RWPE2 (cell line): ENCODE measurements around the gene GINS3.
"Not testable (repeated sequence)": the region's sequence is repeated elsewhere in the genome, so short reads cannot be mapped to it uniquely, and the experiment has no call there.

Experiments
- ATAC-seq: fragments of 200-7000 bp; cut with Tn5 transposase; 3 replicates; pipeline ENCODE4 v1.9.1; 2021; ENCODE audit warnings: low read depth
- DNase-seq: peaks from one replicate; pipeline ENCODE4 v3.0.0-alpha.2; 2020; ENCODE audit warnings: low spot score
- H3K27ac ChIP-seq: fragments of 450-650 bp; 2 replicates; pipeline ENCODE4 v1.5.1; 2017; ENCODE audit warnings: mild to moderate bottlenecking; ENCODE audit not compliant: poor library complexity, severe bottlenecking
- H3K27me3 ChIP-seq: fragments of 250-450 bp; sonication (Bioruptor Pico); 2 replicates; pipeline ENCODE4 v1.5.1; 2021; ENCODE audit warnings: mild to moderate bottlenecking, moderate library complexity; ENCODE audit not compliant: insufficient read depth, poor library complexity, severe bottlenecking
- H3K36me3 ChIP-seq: fragments of 250-450 bp; sonication (Bioruptor Pico); 2 replicates; pipeline ENCODE4 v1.5.1; 2020; ENCODE audit warnings: low read depth, mild to moderate bottlenecking, moderate library complexity
- H3K4me1 ChIP-seq: fragments of 250-450 bp; sonication (Bioruptor Pico); 2 replicates; pipeline ENCODE4 v1.5.1; 2021; ENCODE audit warnings: mild to moderate bottlenecking, moderate library complexity; ENCODE audit not compliant: insufficient read depth, poor library complexity, severe bottlenecking
- H3K4me3 ChIP-seq: fragments of 250-450 bp; sonication (Bioruptor Pico); 2 replicates; pipeline ENCODE4 v1.5.1; 2021; ENCODE audit warnings: mild to moderate bottlenecking, moderate library complexity; ENCODE audit not compliant: severe bottlenecking
- H3K9me3 ChIP-seq: fragments of 250-450 bp; sonication (Bioruptor Pico); 2 replicates; pipeline ENCODE4 v1.5.1; 2021; ENCODE audit warnings: mild to moderate bottlenecking, moderate library complexity; ENCODE audit not compliant: severe bottlenecking
- CTCF ChIP-seq: fragments of 450-650 bp; IDR thresholded peaks from one replicate; pipeline ENCODE4 v1.5.1; 2017; ENCODE audit warnings: mild to moderate bottlenecking, moderate library complexity; ENCODE audit not compliant: poor library complexity, severe bottlenecking

The GINS3 gene

GRCh38 chr16:58385218-58385773, 7.0 kb upstream of the GINS3 start:
- H3K4me1 ChIP-seq = no peaks in the 10 kb centered on the region
- H3K9me3 ChIP-seq = no peaks in the 10 kb centered on the region
- H3K27me3 ChIP-seq = no peaks in the 10 kb centered on the region
- no peak overlapping the region for H3K4me3 ChIP-seq
- no peak for TF ChIP-seq CTCF
- no peaks in the 10 kb centered on the region for H3K36me3 ChIP-seq
- DNase-seq (no peak), ATAC-seq (no peak)
- no peak overlapping the region for H3K27ac ChIP-seq

GRCh38 chr16:58389724-58390123, 2.5 kb upstream of the GINS3 start:
- Histone ChIP-seq H3K27me3 (no peaks in the 10 kb centered on the region), H3K36me3 (peaks cover 7% of the 10 kb centered on the region), H3K27ac (no peak overlapping the region), H3K9me3 (no peaks in the 10 kb centered on the region), H3K4me1 (no peaks in the 10 kb centered on the region), H3K4me3 (no peak overlapping the region)
- ATAC-seq (no peak), DNase-seq (no peak)
- TF ChIP-seq CTCF = no peak

- no peaks in the 10 kb centered on the region for H3K4me1 ChIP-seq
- H3K4me3 ChIP-seq = peak overlapping the region; percentile 91
- H3K36me3 ChIP-seq = peaks cover 13% of the 10 kb centered on the region
- H3K27me3 ChIP-seq = no peaks in the 10 kb centered on the region
- no peaks in the 10 kb centered on the region for H3K9me3 ChIP-seq
- no peak for TF ChIP-seq CTCF
- peak overlapping the region; percentile 59 for H3K27ac ChIP-seq
- ATAC-seq (peak; percentile 16; the same call in 1 of the 3 replicates), DNase-seq (no peak)
These were observed 850 bp downstream of the GINS3 start for GRCh38 chr16:58393138-58393504.

- not testable (repeated sequence) for H3K27me3 ChIP-seq, ATAC-seq, H3K4me3 ChIP-seq, DNase-seq, H3K27ac ChIP-seq, H3K9me3 ChIP-seq, H3K4me1 ChIP-seq
- H3K36me3 ChIP-seq = peaks cover 25% of the 10 kb centered on the region
These were observed 4.6 kb downstream of the GINS3 start for GRCh38 chr16:58396897-58397296.

GRCh38 chr16:58399718-58400633, 7.7 kb downstream of the GINS3 start:
- ATAC-seq = no peak
- TF ChIP-seq CTCF = no peak
- Histone ChIP-seq H3K4me3 (no peak overlapping the region), H3K36me3 (peaks cover 27% of the 10 kb centered on the region), H3K27me3 (no peaks in the 10 kb centered on the region), H3K9me3 (no peaks in the 10 kb centered on the region), H3K4me1 (no peaks in the 10 kb centered on the region), H3K27ac (no peak overlapping the region)
- DNase-seq = no peak

GRCh38 chr16:58401305-58401704, 9.0 kb downstream of the GINS3 start:
- ATAC-seq = not testable (repeated sequence)

More at GRCh38 chr16:58401305-58401704, 9.0 kb downstream of the GINS3 start:
- H3K27me3 ChIP-seq, H3K27ac ChIP-seq, H3K4me3 ChIP-seq, DNase-seq, H3K4me1 ChIP-seq, H3K9me3 ChIP-seq: not testable (repeated sequence)
- peaks cover 30% of the 10 kb centered on the region for H3K36me3 ChIP-seq
